HEK293T (cell line): ENCODE results near the gene TMEM95.

Source experiments
- ARNT ChIP-seq: fragments of 450-650 bp; IDR thresholded peaks from 2 replicates; pipeline ENCODE4 v1.6.1; 2017; ENCODE audit warnings: mild to moderate bottlenecking
- BHLHE40 ChIP-seq: fragments of 450-650 bp; IDR thresholded peaks from 2 replicates; pipeline ENCODE4 v1.6.1; 2016; ENCODE audit warnings: mild to moderate bottlenecking, moderate library complexity, borderline replicate concordance
- ELF4 ChIP-seq: fragments of 450-650 bp; IDR thresholded peaks from 2 replicates; pipeline ENCODE4 v1.6.1; 2017; ENCODE audit warnings: antibody characterized with exemption
- FOXA1 ChIP-seq: fragments of 450-650 bp; IDR thresholded peaks from 2 replicates; pipeline ENCODE4 v1.6.1; 2016; ENCODE audit warnings: mild to moderate bottlenecking
- FOXK2 ChIP-seq: fragments of 450-650 bp; IDR thresholded peaks from 2 replicates; pipeline ENCODE4 v1.6.1; 2016; ENCODE audit warnings: mild to moderate bottlenecking
- FOXM1 ChIP-seq: fragments of 450-650 bp; IDR thresholded peaks from 2 replicates; pipeline ENCODE4 v1.6.1; 2017; ENCODE audit warnings: mild to moderate bottlenecking, borderline replicate concordance
- HDGF ChIP-seq: fragments of 450-650 bp; IDR thresholded peaks from 2 replicates; pipeline ENCODE4 v1.6.1; 2017; ENCODE audit warnings: antibody characterized with exemption, borderline replicate concordance
- SP1 ChIP-seq: fragments of 450-650 bp; IDR thresholded peaks from 2 replicates; pipeline ENCODE4 v1.6.1; 2017
- SUZ12 ChIP-seq: fragments of 450-650 bp; IDR thresholded peaks from 2 replicates; pipeline ENCODE4 v1.6.1; 2016; ENCODE audit warnings: mild to moderate bottlenecking
- TARDBP ChIP-seq: fragments of 450-650 bp; IDR thresholded peaks from 2 replicates; pipeline ENCODE4 v1.6.1; 2016
- TF ChIP-seq, protein P1 (sequence below): fragments of 450-650 bp; IDR thresholded peaks from 2 replicates; pipeline ENCODE4 v1.6.1; 2016

DNA sequence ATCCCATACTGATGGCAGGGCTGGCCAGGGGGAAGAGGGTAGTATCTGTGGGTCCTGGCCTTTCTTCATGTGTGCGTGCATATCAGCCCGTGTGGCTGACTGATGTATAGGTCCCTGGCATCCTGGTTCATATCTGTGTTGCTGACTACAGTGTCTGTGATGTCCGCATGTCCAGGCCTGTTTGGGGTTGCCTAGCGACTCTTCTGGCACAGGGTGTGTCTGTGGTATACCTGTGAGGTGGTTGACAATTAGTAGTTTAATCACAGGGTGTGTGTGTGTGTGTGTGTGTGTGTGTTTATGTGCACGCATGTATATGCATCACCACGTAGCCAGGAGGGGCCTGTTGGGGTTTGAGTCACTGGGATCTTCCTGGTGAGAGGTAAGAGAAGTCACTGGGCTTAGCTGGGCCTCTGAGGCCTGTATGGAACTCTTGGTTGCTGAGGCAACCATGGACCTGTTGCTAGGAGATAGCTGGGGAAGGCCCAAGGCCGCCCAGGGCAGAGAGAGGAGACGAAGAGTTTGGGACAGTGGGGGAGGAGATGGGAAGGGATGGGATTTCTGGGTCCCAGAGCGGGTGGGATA, 603 bp upstream of the TMEM95 start:
- no peak for TF ChIP-seq TARDBP
- TF ChIP-seq HDGF = no peak
- TF ChIP-seq, protein P1, sequence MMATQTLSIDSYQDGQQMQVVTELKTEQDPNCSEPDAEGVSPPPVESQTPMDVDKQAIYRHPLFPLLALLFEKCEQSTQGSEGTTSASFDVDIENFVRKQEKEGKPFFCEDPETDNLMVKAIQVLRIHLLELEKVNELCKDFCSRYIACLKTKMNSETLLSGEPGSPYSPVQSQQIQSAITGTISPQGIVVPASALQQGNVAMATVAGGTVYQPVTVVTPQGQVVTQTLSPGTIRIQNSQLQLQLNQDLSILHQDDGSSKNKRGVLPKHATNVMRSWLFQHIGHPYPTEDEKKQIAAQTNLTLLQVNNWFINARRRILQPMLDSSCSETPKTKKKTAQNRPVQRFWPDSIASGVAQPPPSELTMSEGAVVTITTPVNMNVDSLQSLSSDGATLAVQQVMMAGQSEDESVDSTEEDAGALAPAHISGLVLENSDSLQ = no peak
- no peak for TF ChIP-seq FOXA1
- TF ChIP-seq BHLHE40 = no peak
- TF ChIP-seq ELF4 = no peak
- no peak for TF ChIP-seq FOXK2
- TF ChIP-seq FOXM1 = no peak
- no peak for TF ChIP-seq SP1
- TF ChIP-seq ARNT = no peak
- no peak for TF ChIP-seq SUZ12
